K562 (cell line): ENCODE results near the gene IFT81. TPM values are rescaled to one million over a fixed set of nuclear protein-coding genes. Genes with fewer than 3 reads are reported as not detected.
"Not testable (repeated sequence)": the region's sequence is repeated elsewhere in the genome, so short reads cannot be mapped to it uniquely, and the experiment has no call there.

Experiments used
- ATAC-seq: fragments of 200-7000 bp; cut with Tn5 transposase; 3 replicates; pipeline ENCODE4 v1.9.1; 2020; ENCODE audit warnings: moderate library complexity
- BruUV-seq: library from RNA; stranded (reverse); fragments of 400-500 nt; replicated peaks from 2 replicates; lab custom pipeline; 2021; lab: Mats Ljungman, UMichigan
- CTCF ChIA-PET: fragments of 300-600 bp; formaldehyde crosslinking; extraction: SDS; loops from one replicate; lab custom pipeline; 2021; ENCODE audit warnings: low intra/inter-chr PET ratio; lab: Yijun Ruan, JAX
- POLR2A ChIA-PET: fragments of 300-600, 350-650 bp; sonication (Branson Sonifier 250); formaldehyde crosslinking; extraction: SDS; loops from one replicate; lab custom pipeline; 2021; ENCODE audit warnings: antibody characterized with exemption, inconsistent platforms; lab: Yijun Ruan, JAX
- DNase-seq, 4 experiments: peaks; one replicate each; pipeline versions ENCODE4 v3.0.0 to v3.0.0-alpha.2; 2011 to 2018; ENCODE audit warnings: low spot score in 3 of 4, mixed read lengths in 3 of 4; ENCODE audit errors: extremely low read depth in 1 of 4
- FAIRE-seq: peaks from 2 replicates; lab custom pipeline; 2011; peaks lifted over from hg19 to GRCh38; lab: Jason Lieb, UNC
- H2AFZ ChIP-seq: 2 replicates; pipeline ENCODE4 v1.6.0; 2011; ENCODE audit warnings: low read depth, low read length, control low read depth, inconsistent platforms
- H3K27ac ChIP-seq: fragments of 200-600 bp; 3 replicates; pipeline ENCODE4 v1.8.0; 2011; ENCODE audit warnings: low read depth, mild to moderate bottlenecking, control low read depth, inconsistent platforms, low read length, moderate library complexity, mixed read lengths; ENCODE audit errors: extremely low read depth
- H3K27me3 ChIP-seq, 2 experiments: fragments of 300-600 bp in 1 of 2; 2 replicates in 1 of 2; 3 replicates in 1 of 2; pipeline versions ENCODE4 v1.6.0 to v1.8.0; 2011; ENCODE audit warnings: inconsistent platforms in 2 of 2, low read length in 2 of 2, mild to moderate bottlenecking in 1 of 2, mixed read lengths in 1 of 2, moderate library complexity in 1 of 2; ENCODE audit not compliant: control insufficient read depth in 2 of 2, insufficient read depth in 2 of 2
- H3K36me3 ChIP-seq: fragments of 300-600 bp; 3 replicates; pipeline ENCODE4 v1.8.0; 2011; ENCODE audit warnings: mild to moderate bottlenecking, low read length, inconsistent platforms; ENCODE audit not compliant: control insufficient read depth, insufficient read depth
- H3K4me1 ChIP-seq, 2 experiments: fragments of 200-600 bp in 1 of 2; replicated peaks in 1 of 2; 2 replicates in 1 of 2; 3 replicates in 1 of 2; pipeline versions ENCODE4 v1.5.1 to v1.8.0; 2011; ENCODE audit warnings: inconsistent platforms in 2 of 2, low read length in 2 of 2, mild to moderate bottlenecking in 1 of 2, mixed read lengths in 1 of 2, moderate library complexity in 1 of 2; ENCODE audit not compliant: control insufficient read depth in 2 of 2, insufficient read depth in 2 of 2
- H3K4me2 ChIP-seq: 2 replicates; pipeline ENCODE4 v1.6.1; 2011; ENCODE audit warnings: low read length, control low read depth, inconsistent platforms, mixed read lengths; ENCODE audit not compliant: insufficient read depth
- H3K4me3 ChIP-seq: fragments of 200-600 bp; sonication (generic), shearing (Covaris generic); 2 replicates; pipeline ENCODE4 v1.5.1; 2016; ENCODE audit warnings: control low read depth, inconsistent platforms
- H3K79me2 ChIP-seq: fragments of 200-600 bp; 3 replicates; pipeline ENCODE4 v1.8.0; 2011; ENCODE audit warnings: low read length, inconsistent platforms; ENCODE audit not compliant: control insufficient read depth, insufficient read depth
- H3K9ac ChIP-seq, 2 experiments: 2 replicates each; pipeline versions ENCODE4 v1.6.0 to v1.6.1; 2011; ENCODE audit warnings: low read depth in 2 of 2, low read length in 2 of 2, control low read depth in 1 of 2, inconsistent platforms in 1 of 2, mild to moderate bottlenecking in 1 of 2, mixed read lengths in 1 of 2; ENCODE audit not compliant: insufficient read depth in 1 of 2
- H3K9me1 ChIP-seq: one replicate; pipeline ENCODE4 v1.6.0; 2011; ENCODE audit warnings: inconsistent platforms, mild to moderate bottlenecking, low read length, moderate library complexity; ENCODE audit not compliant: control insufficient read depth, insufficient read depth
- H3K9me3 ChIP-seq: replicated peaks from 2 replicates; pipeline ENCODE4 v1.5.1; 2011; ENCODE audit warnings: low read depth, low read length, inconsistent platforms; ENCODE audit not compliant: control insufficient read depth, insufficient read depth
- H4K20me1 ChIP-seq: replicated peaks from 2 replicates; pipeline ENCODE4 v1.6.1; 2011; ENCODE audit warnings: low read length, inconsistent platforms, mixed read lengths; ENCODE audit not compliant: control insufficient read depth, insufficient read depth
- KDM1A ChIP-seq, 2 experiments: fragments of 450-650 bp; IDR thresholded peaks; 2 replicates each; pipeline ENCODE4 v1.6.1; 2016; ENCODE audit warnings: mild to moderate bottlenecking in 2 of 2
- PYGO2 ChIP-seq: fragments of 450-650 bp; IDR thresholded peaks from 2 replicates; pipeline ENCODE4 v1.6.1; 2016; ENCODE audit warnings: mild to moderate bottlenecking, missing genetic modification characterization, moderate library complexity, missing compliant biosample characterization
- WGBS: fragments of 100-300 bp; shearing (Covaris generic); methylation state at CpG from one replicate; pipeline ENCODE4 v1.1.6; 2016; ENCODE audit warnings: low coverage, mixed read lengths; ENCODE audit not compliant: insufficient coverage; ENCODE audit errors: missing lambda C conversion rate; 5-methylcytosine and 5-hydroxymethylcytosine counted together
- in situ Hi-C: fragments of 300-500 bp; cut with MboI; formaldehyde crosslinking; loops from 4 replicates; pipeline ENCODE4 v1.15.0; 2018; ENCODE audit warnings: inconsistent platforms, mixed read lengths
- intact Hi-C: fragments of 100-400 bp; cut with micrococcal nuclease; formaldehyde crosslinking; loops from 2 replicates; pipeline ENCODE4 v1.14.2; 2022
- polyA plus RNA-seq, 8 experiments: library from polyadenylated mRNA; depleted of rRNA in 4 of 8; stranded (reverse) in 5 of 8; unstranded in 3 of 8; fragments of >200 nt; fragmentation: Nextera tagmentation in 2 of 8; fragmentation: Illumina TruSeq in 1 of 8; extraction: Ambion mirVana in 2 of 8; extraction: Trizol in 1 of 8; gene quantifications; 2 replicates each; pipeline versions ENCODE4 v1.2.1 to v1.2.3, GENCODE V29; 2011 to 2014; ENCODE audit warnings: inconsistent platforms in 1 of 8, missing spikeins in 1 of 8
- total RNA-seq, 7 experiments: library from RNA; depleted of rRNA in 6 of 7; stranded (reverse); fragments of >200 nt in 6 of 7; fragmentation: Illumina TruSeq in 2 of 7; extraction: Trizol in 2 of 7; gene quantifications; 2 replicates each; pipeline versions ENCODE4 v1.2.1 to v1.2.3, GENCODE V29; 2011 to 2021; ENCODE audit warnings: low replicate concordance in 1 of 7

The IFT81 gene
- total and polyA plus RNA-seq, 9 of the 15 experiments (the other 6 are each of a cell fraction or from before 2014, with no cell fraction given), result 2.8 to 11.9 (median 7.9) TPM

DNA sequence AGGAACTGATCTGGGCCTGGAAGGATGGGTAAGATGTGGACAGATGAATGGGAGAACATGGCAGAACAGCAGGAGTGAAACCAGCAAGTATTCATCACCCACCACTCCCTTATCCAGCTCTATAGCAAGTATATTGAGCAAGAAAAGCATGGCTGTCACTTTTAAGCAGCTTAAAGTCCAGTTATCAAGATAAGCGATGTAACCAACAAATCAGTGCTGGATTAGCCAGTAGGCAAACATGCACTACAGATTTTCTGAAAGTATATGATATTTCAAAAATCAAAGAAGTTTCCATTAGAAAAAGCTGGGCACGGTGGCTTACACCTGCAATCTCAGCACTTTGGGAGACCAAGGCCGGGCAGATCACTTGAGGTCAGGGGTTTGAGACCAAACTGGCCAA, 103.0 kb downstream of the IFT81 start:
- ChIA-PET CTCF (no interaction called here), POLR2A (interaction anchor here (0.6 to 1.4 kb wide), 3 partner anchors 11 to 15 kb away, joined by 4 to 6 read pairs (median 5); no protein-coding TSS in a partner anchor)
- BruUV-seq, result no TSS peak
- H3K36me3 ChIP-seq, result no peaks in the 10 kb centered on the region
- H3K4me2 ChIP-seq, result no peak overlapping the region
- no peak overlapping the region for H2AFZ ChIP-seq
- H3K9ac ChIP-seq, result no peak overlapping the region
- H3K9me3 ChIP-seq, result no peaks in the 10 kb centered on the region
- H4K20me1 ChIP-seq, result no peaks in the 10 kb centered on the region
- intact Hi-C loops (loop anchor here (5.0 kb wide), 1 partner anchor 55 kb away; the partner anchor contains the start of gene ATP2A2), in situ Hi-C loops (no loop called here)
- H3K4me1 ChIP-seq, result no peaks in the 10 kb centered on the region
- no peaks in the 10 kb centered on the region for H3K79me2 ChIP-seq
- ATAC-seq (no peak), FAIRE-seq (no peak)
- no peak overlapping the region for H3K27ac ChIP-seq
- no peaks in the 10 kb centered on the region for H3K27me3 ChIP-seq
- H3K4me3 ChIP-seq, result no peak overlapping the region
- WGBS, result 31% methylated on average over 3 of the region's 3 CpGs
- no peaks in the 10 kb centered on the region for H3K9me1 ChIP-seq
- no peak for TF ChIP-seq PYGO2
- peak; percentile 66 to 74 for TF ChIP-seq KDM1A (IDR thresholded peaks at IDR 0.05)
- TF ChIP-seq, all 486 proteins: peak for 1
- no peak for DNase-seq

DNA sequence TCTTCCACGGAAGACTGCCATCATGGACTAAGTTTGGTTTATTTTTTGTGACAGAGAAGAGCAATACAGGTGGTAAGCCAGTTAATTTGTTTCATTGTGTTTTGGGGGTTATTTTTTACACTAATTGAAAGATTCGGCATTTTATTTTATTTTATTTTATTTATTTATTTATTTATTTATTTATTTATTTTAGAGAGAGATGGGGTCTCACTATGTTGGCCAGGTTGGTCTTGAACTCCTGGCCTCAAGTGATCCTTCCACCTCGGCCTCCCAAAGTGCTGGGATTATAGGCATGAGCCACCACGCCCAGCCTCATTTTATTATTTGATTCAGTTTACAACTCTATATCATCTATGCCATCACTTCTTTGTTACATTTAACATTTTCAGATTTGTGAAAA, 104.2 kb downstream of the IFT81 start:
- FAIRE-seq, in situ Hi-C loops, H3K9ac ChIP-seq, H3K27ac ChIP-seq, H2AFZ ChIP-seq, POLR2A ChIA-PET, H3K79me2 ChIP-seq, BruUV-seq, H3K4me1 ChIP-seq, CTCF ChIA-PET, H3K36me3 ChIP-seq, H3K9me1 ChIP-seq, H3K4me2 ChIP-seq, H3K27me3 ChIP-seq, DNase-seq, H3K4me3 ChIP-seq, H4K20me1 ChIP-seq, H3K9me3 ChIP-seq, ATAC-seq: not testable (repeated sequence)
- 39% methylated on average over 3 of the region's 4 CpGs for WGBS
- intact Hi-C loops, result loop anchor here (5.0 kb wide), 1 partner anchor 54 kb away; the partner anchor contains the start of gene ATP2A2
